ENCODE measurements around the gene ATP1A2. TPM values are rescaled to one million over a fixed set of nuclear protein-coding genes. Genes with fewer than 3 reads are reported as not detected.
"Not testable (repeated sequence)": the region's sequence is repeated elsewhere in the genome, so short reads cannot be mapped to it uniquely, and the experiment has no call there.

ATP1A2 gene
- total RNA-seq, 3 donors from 2014 or later, result 2.6 to 124 (median 4.0) TPM

DNA sequence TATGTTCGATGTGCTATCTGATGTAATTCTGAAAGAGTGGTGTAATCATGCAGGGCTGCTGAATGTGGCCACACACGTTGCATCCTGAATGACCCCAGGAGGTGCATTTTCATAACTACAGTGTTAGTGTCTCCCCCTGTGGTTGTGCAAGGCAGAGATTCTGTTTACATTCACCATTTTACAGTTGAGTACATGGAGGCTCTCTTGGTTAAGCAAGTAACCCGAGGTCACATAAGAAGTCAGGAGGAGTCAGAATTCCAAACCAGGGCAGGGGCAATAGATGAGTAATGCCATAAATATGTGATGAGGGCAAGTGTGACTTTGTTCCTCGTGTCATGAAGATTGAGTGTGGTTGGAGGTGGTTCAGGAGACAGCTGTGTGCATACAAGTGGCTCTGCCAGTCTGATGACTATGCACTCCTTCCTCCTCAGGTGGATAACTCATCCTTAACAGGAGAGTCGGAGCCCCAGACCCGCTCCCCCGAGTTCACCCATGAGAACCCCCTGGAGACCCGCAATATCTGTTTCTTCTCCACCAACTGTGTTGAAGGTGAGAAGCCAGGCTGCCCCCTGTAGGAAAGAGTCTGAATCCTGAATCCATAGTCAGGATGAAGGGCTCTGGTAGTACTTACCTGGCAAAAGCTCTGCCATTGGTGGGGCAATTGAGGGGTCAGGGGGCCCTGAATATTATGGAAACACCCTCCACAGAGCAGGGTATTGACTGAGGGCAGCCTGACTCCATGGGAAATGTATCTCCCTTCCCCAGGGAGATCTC is 9.3 kb downstream of the ATP1A2 start:
- intact Hi-C loops (cut with DNase I, micrococcal nuclease), result no loop called here
- no peak overlapping the region for H3K4me3 ChIP-seq
- no peak for DNase-seq
- no peaks in the 10 kb centered on the region for H3K36me3 ChIP-seq (ENCODE audit: low read depth)
- ATAC-seq, result no peak
- no peaks in the 10 kb centered on the region for H3K4me1 ChIP-seq (ENCODE audit: low read depth)
- TF ChIP-seq, protein P1, sequence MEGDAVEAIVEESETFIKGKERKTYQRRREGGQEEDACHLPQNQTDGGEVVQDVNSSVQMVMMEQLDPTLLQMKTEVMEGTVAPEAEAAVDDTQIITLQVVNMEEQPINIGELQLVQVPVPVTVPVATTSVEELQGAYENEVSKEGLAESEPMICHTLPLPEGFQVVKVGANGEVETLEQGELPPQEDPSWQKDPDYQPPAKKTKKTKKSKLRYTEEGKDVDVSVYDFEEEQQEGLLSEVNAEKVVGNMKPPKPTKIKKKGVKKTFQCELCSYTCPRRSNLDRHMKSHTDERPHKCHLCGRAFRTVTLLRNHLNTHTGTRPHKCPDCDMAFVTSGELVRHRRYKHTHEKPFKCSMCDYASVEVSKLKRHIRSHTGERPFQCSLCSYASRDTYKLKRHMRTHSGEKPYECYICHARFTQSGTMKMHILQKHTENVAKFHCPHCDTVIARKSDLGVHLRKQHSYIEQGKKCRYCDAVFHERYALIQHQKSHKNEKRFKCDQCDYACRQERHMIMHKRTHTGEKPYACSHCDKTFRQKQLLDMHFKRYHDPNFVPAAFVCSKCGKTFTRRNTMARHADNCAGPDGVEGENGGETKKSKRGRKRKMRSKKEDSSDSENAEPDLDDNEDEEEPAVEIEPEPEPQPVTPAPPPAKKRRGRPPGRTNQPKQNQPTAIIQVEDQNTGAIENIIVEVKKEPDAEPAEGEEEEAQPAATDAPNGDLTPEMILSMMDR (IDR thresholded peaks at IDR 0.05), result no peak
- H3K9me3 ChIP-seq, result no peaks in the 10 kb centered on the region

DNA sequence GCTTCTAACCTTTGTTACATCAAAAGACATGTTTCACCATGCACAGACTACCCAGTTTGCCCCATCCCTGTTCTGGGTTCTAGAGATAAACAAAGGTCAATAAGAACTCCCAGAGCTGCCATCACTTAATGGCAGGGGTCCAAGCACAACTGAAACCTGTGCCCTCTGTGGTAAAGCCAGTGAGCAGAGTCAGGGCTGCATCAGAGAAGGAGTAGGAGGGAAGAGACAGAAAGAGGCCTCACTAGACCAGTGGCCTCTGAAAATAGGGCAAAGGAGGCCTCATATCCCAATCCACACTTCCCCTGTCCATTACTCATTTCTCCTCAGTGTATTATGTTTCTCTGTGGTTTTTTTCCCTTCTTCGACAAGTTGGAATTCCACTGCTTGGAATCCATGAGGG is 10.2 kb downstream of the ATP1A2 start:
- intact Hi-C loops (cut with DNase I, micrococcal nuclease), result no loop called here
- H3K4me1 ChIP-seq (ENCODE audit: low read depth), result no peaks in the 10 kb centered on the region
- H3K4me3 ChIP-seq, result no peak overlapping the region
- no peak for ATAC-seq
- DNase-seq, result no peak
- TF ChIP-seq, protein P1 (IDR thresholded peaks at IDR 0.05), result no peak
- no peaks in the 10 kb centered on the region for H3K36me3 ChIP-seq (ENCODE audit: low read depth)
- no peaks in the 10 kb centered on the region for H3K9me3 ChIP-seq

DNA sequence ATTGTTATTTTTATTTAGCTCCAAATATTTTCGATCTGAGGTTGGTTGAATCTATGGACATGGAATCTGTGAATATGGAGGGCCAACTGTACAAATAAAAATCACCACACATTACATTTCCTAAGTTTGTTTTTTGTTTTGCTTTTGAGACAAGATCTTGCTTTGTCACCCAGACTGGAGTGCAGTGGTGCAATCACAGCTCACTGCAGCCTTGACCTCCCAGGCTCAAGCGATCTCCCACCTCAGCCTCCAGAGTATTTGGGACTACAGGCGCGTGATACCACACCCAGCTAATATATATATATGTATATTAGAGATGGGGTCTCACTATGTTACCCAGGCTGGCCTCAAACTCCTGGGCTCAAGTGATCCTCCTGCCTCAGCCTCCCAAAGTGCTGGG is 10.8 kb downstream of the ATP1A2 start:
- DNase-seq; intact Hi-C loops (cut with DNase I, micrococcal nuclease); H3K4me3 ChIP-seq; ATAC-seq; H3K36me3 ChIP-seq (ENCODE audit: low read depth); H3K4me1 ChIP-seq (ENCODE audit: low read depth); H3K9me3 ChIP-seq: not testable (repeated sequence)

DNA sequence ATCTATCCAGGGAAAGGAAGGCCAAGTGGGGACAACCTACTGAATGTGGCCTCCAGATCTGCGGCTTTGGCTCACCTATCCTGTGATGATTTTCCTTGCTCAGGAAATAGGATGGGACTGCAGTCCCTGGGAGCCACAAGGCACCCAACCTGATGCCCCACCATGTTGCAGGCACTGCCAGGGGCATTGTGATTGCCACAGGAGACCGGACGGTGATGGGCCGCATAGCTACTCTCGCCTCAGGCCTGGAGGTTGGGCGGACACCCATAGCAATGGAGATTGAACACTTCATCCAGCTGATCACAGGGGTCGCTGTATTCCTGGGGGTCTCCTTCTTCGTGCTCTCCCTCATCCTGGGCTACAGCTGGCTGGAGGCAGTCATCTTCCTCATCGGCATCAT is 11.8 kb downstream of the ATP1A2 start:
- H3K9me3 ChIP-seq, result no peaks in the 10 kb centered on the region
- DNase-seq, result no peak
- TF ChIP-seq, protein P1 (IDR thresholded peaks at IDR 0.05), result no peak
- intact Hi-C loops (cut with DNase I, micrococcal nuclease), result no loop called here
- no peaks in the 10 kb centered on the region for H3K4me1 ChIP-seq (ENCODE audit: low read depth)
- no peak for ATAC-seq
- no peaks in the 10 kb centered on the region for H3K36me3 ChIP-seq (ENCODE audit: low read depth)
- H3K4me3 ChIP-seq, result no peak overlapping the region

DNA sequence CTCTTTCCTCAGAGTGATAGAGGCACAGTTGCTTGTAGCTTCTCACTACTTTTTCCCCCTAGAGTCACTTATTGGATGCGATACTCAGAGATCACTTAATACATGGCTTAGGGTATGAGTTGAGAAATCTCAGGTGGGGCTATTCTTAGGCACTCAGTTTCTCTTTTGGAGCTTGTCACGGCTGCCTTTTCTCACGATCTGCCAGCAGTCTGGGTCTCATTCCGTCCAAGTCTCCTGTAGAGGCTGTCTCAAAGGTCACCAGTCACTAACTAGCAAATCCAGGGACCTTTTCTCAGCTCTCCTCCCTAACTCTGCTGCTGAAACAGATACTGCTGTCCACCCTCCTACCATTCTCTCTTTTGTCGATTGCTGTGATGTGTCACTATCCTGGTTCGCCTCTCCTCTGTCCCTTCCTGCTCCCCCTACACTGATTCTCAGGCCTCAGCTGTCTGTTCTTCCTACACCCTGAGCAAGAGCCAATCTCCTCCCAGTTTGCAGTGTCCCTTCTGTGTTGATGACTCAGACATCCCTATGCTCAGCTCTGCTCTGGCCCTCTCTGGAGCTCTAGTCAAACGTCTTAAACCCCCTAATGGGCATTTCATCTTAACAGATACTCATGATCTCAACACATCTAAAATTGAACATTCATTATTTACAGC is 12.4 kb downstream of the ATP1A2 start:
- DNase-seq, result no peak

DNA sequence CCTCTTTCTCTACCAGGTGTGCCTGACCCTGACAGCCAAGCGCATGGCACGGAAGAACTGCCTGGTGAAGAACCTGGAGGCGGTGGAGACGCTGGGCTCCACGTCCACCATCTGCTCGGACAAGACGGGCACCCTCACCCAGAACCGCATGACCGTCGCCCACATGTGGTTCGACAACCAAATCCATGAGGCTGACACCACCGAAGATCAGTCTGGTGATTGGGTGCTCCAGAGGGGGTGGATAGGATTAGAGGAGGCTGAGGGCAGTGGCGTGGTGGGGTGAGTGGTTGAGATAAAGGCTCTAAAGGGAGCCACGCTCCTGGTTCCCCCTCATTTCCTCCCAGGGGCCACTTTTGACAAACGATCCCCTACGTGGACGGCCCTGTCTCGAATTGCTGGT is 13.1 kb downstream of the ATP1A2 start:
- intact Hi-C loops (cut with DNase I, micrococcal nuclease), result no loop called here
- TF ChIP-seq, protein P1 (IDR thresholded peaks at IDR 0.05), result no peak

More for the DNA sequence above, 12.4 kb downstream of the ATP1A2 start:
- Histone ChIP-seq H3K9me3 (no peaks in the 10 kb centered on the region), H3K36me3 (ENCODE audit: low read depth) (no peaks in the 10 kb centered on the region), H3K4me1 (ENCODE audit: low read depth) (no peaks in the 10 kb centered on the region), H3K4me3 (no peak overlapping the region)
- intact Hi-C loops (cut with DNase I, micrococcal nuclease), result no loop called here
- TF ChIP-seq, protein P1 (IDR thresholded peaks at IDR 0.05), result no peak
- ATAC-seq, result no peak

More for the DNA sequence above, 13.1 kb downstream of the ATP1A2 start:
- DNase-seq, result no peak
- H3K4me1 ChIP-seq (ENCODE audit: low read depth), result no peaks in the 10 kb centered on the region
- no peak for ATAC-seq
- H3K36me3 ChIP-seq (ENCODE audit: low read depth), result no peaks in the 10 kb centered on the region
- no peak overlapping the region for H3K4me3 ChIP-seq
- no peaks in the 10 kb centered on the region for H3K9me3 ChIP-seq

Data from mucosa of descending colon (tissue), 3 donors.